VCaP (cell line): ENCODE measurements around the gene SEC11C.

Source experiments
- H3K27ac ChIP-seq: fragments of 450-650 bp; 2 replicates; pipeline ENCODE4 v1.5.1; 2017
- CTCF ChIP-seq: fragments of 450-650 bp; conservative IDR thresholded peaks from 2 replicates; pipeline ENCODE4 v1.5.1; 2017; ENCODE audit warnings: mild to moderate bottlenecking, moderate library complexity

Gene SEC11C

GRCh38 chr18:59149007-59149406, 9.3 kb downstream of the SEC11C start:
- no peak overlapping the region for H3K27ac ChIP-seq
- no peak for TF ChIP-seq CTCF

- no peak overlapping the region for H3K27ac ChIP-seq
- TF ChIP-seq CTCF, result no peak
These were observed 9.7 kb downstream of the SEC11C start for GRCh38 chr18:59149416-59149815.

- H3K27ac ChIP-seq, result no peak overlapping the region
- no peak for TF ChIP-seq CTCF
These were observed 10.6 kb downstream of the SEC11C start for GRCh38 chr18:59150236-59150635.

- no peak overlapping the region for H3K27ac ChIP-seq
These were observed 15.5 kb downstream of the SEC11C start for GRCh38 chr18:59155153-59155552.

GRCh38 chr18:59156316-59156715, 16.6 kb downstream of the SEC11C start:
- H3K27ac ChIP-seq, result no peak overlapping the region
- no peak for TF ChIP-seq CTCF

More at GRCh38 chr18:59155153-59155552, 15.5 kb downstream of the SEC11C start:
- no peak for TF ChIP-seq CTCF

GRCh38 chr18:59159265-59159664, 19.6 kb downstream of the SEC11C start:
- TF ChIP-seq CTCF, result no peak
- H3K27ac ChIP-seq, result no peak overlapping the region

GRCh38 chr18:59159986-59160385, 20.3 kb downstream of the SEC11C start:
- H3K27ac ChIP-seq, result no peak overlapping the region
- no peak for TF ChIP-seq CTCF

- TF ChIP-seq CTCF, result no peak
- H3K27ac ChIP-seq, result no peak overlapping the region
These were observed 33.1 kb downstream of the SEC11C start for GRCh38 chr18:59172664-59173249.
